Adrenal gland (tissue), 5 donors: ENCODE results near the gene FGD3.

Experiments
- CTCF ChIP-seq, 6 experiments: fragments of 450-650 bp in 4 of 6; fragments of 200-600 bp in 2 of 6; sonication (generic) in 1 of 6; IDR thresholded peaks; 1 replicate in 5 of 6; 2 replicates in 1 of 6; pipeline versions ENCODE4 v1.5.1 to v1.8.0; 2016 to 2021; ENCODE audit warnings: antibody characterized with exemption in 6 of 6, mild to moderate bottlenecking in 2 of 6, moderate library complexity in 1 of 6
- POLR2A ChIP-seq, 2 donors: fragments of 450-650 bp; IDR thresholded peaks; one replicate each; pipeline ENCODE4 v1.6.1; 2017; ENCODE audit warnings: antibody characterized with exemption in 2 of 2, mild to moderate bottlenecking in 2 of 2, moderate library complexity in 1 of 2
- donor health status: DM: no; HTN: no; CAD: no.

- no peak for TF ChIP-seq CTCF (IDR thresholded peaks at IDR 0.05)
- TF ChIP-seq POLR2A (IDR thresholded peaks at IDR 0.05), result no peak
Measured at GRCh38 chr9:93024986-93025630, 77.8 kb downstream of the FGD3 start.
